ENCODE measurements around the gene TMUB1.

TMUB1 gene

GRCh38 chr7:151123158-151123821, 40.0 kb upstream of the TMUB1 start:
- Mint-ChIP-seq H3K27me3 (ENCODE audit: low read depth) (peaks cover 13% of the 10 kb centered on the region), H3K27ac (no peak overlapping the region), H3K9me3 (no peaks in the 10 kb centered on the region), H3K36me3 (ENCODE audit: low read depth) (peaks cover 57% of the 10 kb centered on the region), H3K4me3 (peak overlapping the region in 1 of 3 experiments; percentile 4), H3K4me1 (peaks cover 24% of the 10 kb centered on the region)
- no peak for TF ChIP-seq CTCF (IDR thresholded peaks at IDR 0.05; ENCODE audit: unreplicated experiment in 3 of 3)

- TF ChIP-seq CTCF (IDR thresholded peaks at IDR 0.05; ENCODE audit: unreplicated experiment in 3 of 3): no peak
- Mint-ChIP-seq H3K9me3 (no peaks in the 10 kb centered on the region), H3K4me3 (no peak overlapping the region), H3K27ac (no peak overlapping the region), H3K4me1 (peaks cover 24% of the 10 kb centered on the region), H3K27me3 (ENCODE audit: low read depth) (peaks cover 13% of the 10 kb centered on the region), H3K36me3 (ENCODE audit: low read depth) (peaks cover 52% of the 10 kb centered on the region)
Measured at GRCh38 chr7:151122796-151123157, 39.5 kb upstream of the TMUB1 start.

GRCh38 chr7:151122276-151122675, 39.0 kb upstream of the TMUB1 start:
- peak; percentile 28 to 48 (median 41) for TF ChIP-seq CTCF (IDR thresholded peaks at IDR 0.05; ENCODE audit: unreplicated experiment in 3 of 3)
- Mint-ChIP-seq H3K4me3 (no peak overlapping the region), H3K4me1 (peaks cover 19% of the 10 kb centered on the region), H3K27me3 (ENCODE audit: low read depth) (peaks cover 13% of the 10 kb centered on the region), H3K27ac (no peak overlapping the region), H3K9me3 (no peaks in the 10 kb centered on the region), H3K36me3 (ENCODE audit: low read depth) (peaks cover 49% of the 10 kb centered on the region)

GRCh38 chr7:151121380-151122170, 38.3 kb upstream of the TMUB1 start:
- no peak for TF ChIP-seq CTCF (IDR thresholded peaks at IDR 0.05; ENCODE audit: unreplicated experiment in 3 of 3)
- Mint-ChIP-seq H3K27me3 (ENCODE audit: low read depth) (peaks cover 13% of the 10 kb centered on the region), H3K9me3 (no peaks in the 10 kb centered on the region), H3K4me3 (no peak overlapping the region), H3K4me1 (peaks cover 18% of the 10 kb centered on the region), H3K27ac (peak overlapping the region in 1 of 3 experiments; percentile 12), H3K36me3 (ENCODE audit: low read depth) (peaks cover 49% of the 10 kb centered on the region)

GRCh38 chr7:151120896-151121295, 37.6 kb upstream of the TMUB1 start:
- no peak overlapping the region for H3K27ac Mint-ChIP-seq
- no peaks in the 10 kb centered on the region for H3K9me3 Mint-ChIP-seq
- no peak for TF ChIP-seq CTCF (IDR thresholded peaks at IDR 0.05; ENCODE audit: unreplicated experiment in 3 of 3)
- peaks cover 18% of the 10 kb centered on the region for H3K4me1 Mint-ChIP-seq
- no peak overlapping the region for H3K4me3 Mint-ChIP-seq
- H3K27me3 Mint-ChIP-seq (ENCODE audit: low read depth): peaks cover 13% of the 10 kb centered on the region
- H3K36me3 Mint-ChIP-seq (ENCODE audit: low read depth): peaks cover 49% of the 10 kb centered on the region

Measured in nephron (organoid).